Lung (tissue), 12 donors: ENCODE measurements around the gene FXYD7. TPM values are rescaled to one million over a fixed set of nuclear protein-coding genes. Genes with fewer than 3 reads are reported as not detected.

Source experiments
- ATAC-seq: fragments of 200-7000 bp; cut with Tn5 transposase; one replicate; pipeline ENCODE4 v1.9.1; 2020; ENCODE audit warnings: moderate number of reproducible peaks; ENCODE audit not compliant: insufficient read depth, low FRiP score
- DNase-seq, 3 donors: peaks; one replicate each; pipeline ENCODE4 v3.0.0-alpha.2; 2013 to 2017
- H3K27ac ChIP-seq, 2 donors: one replicate each; pipeline ENCODE4 v1.5.1; 2013; ENCODE audit warnings: mild to moderate bottlenecking in 2 of 2, moderate library complexity in 2 of 2, control low read depth in 1 of 2, inconsistent platforms in 1 of 2, low read depth in 1 of 2, low read length in 1 of 2
- H3K27me3 ChIP-seq, 3 donors: one replicate each; pipeline ENCODE4 v1.5.1; 2013; ENCODE audit warnings: low read length in 2 of 3; ENCODE audit not compliant: control insufficient read depth in 3 of 3, insufficient read depth in 3 of 3
- H3K36me3 ChIP-seq, 4 donors: one replicate each; pipeline ENCODE4 v1.5.1; 2013; ENCODE audit warnings: low read length in 4 of 4, mild to moderate bottlenecking in 1 of 4, moderate library complexity in 1 of 4; ENCODE audit not compliant: control insufficient read depth in 4 of 4, insufficient read depth in 4 of 4
- H3K4me1 ChIP-seq, 5 donors: one replicate each; pipeline ENCODE4 v1.5.1; 2013; ENCODE audit warnings: low read length in 5 of 5, mild to moderate bottlenecking in 2 of 5, moderate library complexity in 1 of 5; ENCODE audit not compliant: control insufficient read depth in 5 of 5, insufficient read depth in 5 of 5
- H3K4me3 ChIP-seq: one replicate; pipeline ENCODE4 v1.5.1; 2013; ENCODE audit warnings: mild to moderate bottlenecking, control low read depth, moderate library complexity
- H3K9ac ChIP-seq, 2 donors: one replicate each; pipeline ENCODE4 v1.5.1; 2013; ENCODE audit warnings: low read length in 2 of 2, control low read depth in 1 of 2; ENCODE audit not compliant: insufficient read depth in 1 of 2
- H3K9me3 ChIP-seq, 4 donors: one replicate each; pipeline ENCODE4 v1.5.1; 2013; ENCODE audit warnings: low read length in 3 of 4, mild to moderate bottlenecking in 1 of 4, moderate library complexity in 1 of 4; ENCODE audit not compliant: control insufficient read depth in 4 of 4, insufficient read depth in 3 of 4
- CTCF ChIP-seq: IDR thresholded peaks from 2 replicates; pipeline ENCODE4 v1.5.1; 2012; ENCODE audit warnings: mild to moderate bottlenecking; ENCODE audit errors: control extremely low read depth, extremely low read depth
- WGBS, 2 donors: extraction: QIAGEN DNeasy Blood & Tissue Kit; methylation state at CpG; one replicate each; pipeline ENCODE4 v1.1.7; 2013; 5-methylcytosine and 5-hydroxymethylcytosine counted together
- polyA plus RNA-seq, 2 donors: library from polyadenylated mRNA; stranded (reverse); fragments of 200-250 nt; gene quantifications; one replicate each; pipeline ENCODE4 v1.2.1, GENCODE V29; 2013
- total RNA-seq, 2 donors: library from RNA; depleted of rRNA in 1 of 2; stranded (reverse); fragments of >200 nt in 1 of 2; gene quantifications; one replicate each; pipeline ENCODE4 v1.2.1, GENCODE V29; 2014 to 2021
- donor health status: control.
- donor health status: control.
- donor health status: Bipolar disorder and iron deficiency.
- donor health status: healthy.
- donor health status: DM: yes; HTN: yes; CAD: no.

The FXYD7 gene
- total and polyA plus RNA-seq, 4 donors: 0.31 to 0.39 TPM; not detected in 2

GRCh38 chr19:35109395-35110112 lies 33.5 kb upstream of the FXYD7 start:
- WGBS, 2 donors: 76 to 82% methylated on average over 22 of the region's 22 CpGs
- no peak for ATAC-seq
- Histone ChIP-seq H3K9me3 (no peaks in the 10 kb centered on the region), H3K36me3 (no peaks in the 10 kb centered on the region), H3K4me1 (peaks cover 0 to 5% (median under 1%) of the 10 kb centered on the region in 5 donors), H3K4me3 (no peak overlapping the region), H3K9ac (no peak overlapping the region), H3K27me3 (no peaks in the 10 kb centered on the region), H3K27ac (no peak overlapping the region)
- TF ChIP-seq CTCF: no peak
- no peak for DNase-seq

GRCh38 chr19:35110974-35111373 lies 32.1 kb upstream of the FXYD7 start:
- Histone ChIP-seq H3K4me1 (peaks cover 0 to 13% (median 4%) of the 10 kb centered on the region in 5 donors), H3K27ac (no peak overlapping the region), H3K36me3 (no peaks in the 10 kb centered on the region), H3K9ac (no peak overlapping the region), H3K9me3 (no peaks in the 10 kb centered on the region), H3K4me3 (no peak overlapping the region), H3K27me3 (no peaks in the 10 kb centered on the region)
- WGBS, 2 donors: 58% methylated on average over 9 of the region's 9 CpGs
- ATAC-seq (no peak), DNase-seq (no peak)
- no peak for TF ChIP-seq CTCF

GRCh38 chr19:35112995-35113688 lies 29.9 kb upstream of the FXYD7 start:
- WGBS, 2 donors: 90% methylated on average over 15 of the region's 15 CpGs
- Histone ChIP-seq H3K36me3 (no peaks in the 10 kb centered on the region), H3K27ac (no peak overlapping the region), H3K27me3 (no peaks in the 10 kb centered on the region), H3K9me3 (no peaks in the 10 kb centered on the region), H3K4me1 (peaks cover 0 to 13% (median 3%) of the 10 kb centered on the region in 5 donors), H3K4me3 (no peak overlapping the region), H3K9ac (no peak overlapping the region)
- no peak for DNase-seq
- no peak for ATAC-seq
- TF ChIP-seq CTCF: no peak
